NCI-H2081 (cell line): ENCODE results near the gene INO80C.
"Not testable (repeated sequence)": the region's sequence is repeated elsewhere in the genome, so short reads cannot be mapped to it uniquely, and the experiment has no call there.

ENCODE experiments used
- DNase-seq, 2 experiments: peaks; one replicate each; lab custom pipeline; 2025; lab: John Stamatoyannopoulos, UW

Gene INO80C

DNA sequence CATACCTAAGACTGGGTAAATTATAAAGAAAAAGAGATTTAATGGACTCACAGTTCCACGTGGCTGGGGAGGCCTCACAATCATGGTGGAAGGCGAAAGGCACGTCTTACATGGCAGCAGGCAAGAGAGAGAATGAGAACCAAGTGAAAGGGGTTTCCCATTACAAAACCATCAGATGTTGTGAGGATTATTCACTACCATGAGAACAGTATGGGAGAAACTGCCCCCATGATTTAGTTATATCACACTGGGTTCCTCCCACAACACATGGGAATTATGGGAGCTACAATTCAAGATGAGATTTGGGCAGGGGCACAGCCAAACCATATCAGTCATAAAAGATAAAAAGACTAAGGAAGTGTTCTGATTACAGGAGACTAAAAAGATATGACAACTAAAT, 8.5 kb downstream of the INO80C start:
- not testable (repeated sequence) for DNase-seq

DNA sequence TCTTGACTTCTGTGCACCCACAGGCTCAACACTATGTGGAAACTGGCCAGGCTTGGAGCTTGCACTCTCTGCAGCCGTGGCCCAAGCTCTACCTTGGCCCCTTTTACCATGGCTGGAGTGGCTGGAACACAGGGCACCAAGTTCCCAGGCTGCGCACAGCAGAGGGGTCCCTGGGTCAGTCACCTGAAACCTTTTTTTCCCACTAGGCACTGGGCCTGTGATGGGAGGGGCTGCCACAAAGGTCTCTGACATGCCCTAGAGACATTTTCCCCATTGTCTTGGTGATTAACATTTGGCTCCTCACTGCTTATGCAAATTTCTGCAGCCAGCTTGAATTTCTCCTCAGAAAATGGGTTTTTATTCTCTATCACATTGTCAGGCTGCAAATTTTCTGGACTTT, 9.4 kb downstream of the INO80C start:
- DNase-seq, result not testable (repeated sequence)

DNA sequence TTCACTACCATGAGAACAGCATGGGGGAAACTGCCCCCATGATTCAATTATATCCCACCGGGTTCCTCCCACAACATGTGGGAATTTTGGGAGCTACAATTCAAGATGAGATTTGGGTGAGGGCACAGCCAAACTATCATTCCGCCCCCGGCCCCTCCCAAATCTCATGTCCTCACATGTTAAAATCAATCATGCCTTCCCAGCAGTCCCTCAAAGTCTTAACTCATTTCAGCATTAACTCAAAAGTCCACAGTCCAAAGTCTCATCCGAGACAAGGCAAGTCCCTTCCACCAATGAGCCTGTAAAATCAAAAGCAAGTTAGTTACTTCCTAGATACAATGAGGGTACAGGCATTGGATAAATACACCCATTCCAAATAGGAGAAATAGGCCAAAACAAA, 10.2 kb downstream of the INO80C start:
- not testable (repeated sequence) for DNase-seq

DNA sequence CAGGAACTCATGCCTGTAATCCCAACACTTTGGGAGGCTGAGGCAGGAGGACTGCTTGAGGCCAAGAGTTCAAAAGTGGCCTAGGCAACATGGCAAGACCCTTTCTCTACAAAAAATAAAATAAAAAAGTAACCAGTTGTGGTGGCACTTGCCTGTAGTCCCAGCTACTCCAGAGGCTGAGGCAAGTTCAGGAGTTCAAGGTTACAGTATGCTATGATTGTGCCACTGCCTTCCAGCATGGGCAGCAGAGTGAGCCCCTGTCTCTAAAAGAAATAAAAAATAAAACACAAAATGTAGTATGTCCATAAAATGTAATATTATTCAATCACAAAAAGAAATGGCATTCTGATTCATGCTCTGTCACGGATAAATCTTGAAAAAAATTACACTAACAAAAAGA, 11.9 kb downstream of the INO80C start:
- DNase-seq, result no peak

DNA sequence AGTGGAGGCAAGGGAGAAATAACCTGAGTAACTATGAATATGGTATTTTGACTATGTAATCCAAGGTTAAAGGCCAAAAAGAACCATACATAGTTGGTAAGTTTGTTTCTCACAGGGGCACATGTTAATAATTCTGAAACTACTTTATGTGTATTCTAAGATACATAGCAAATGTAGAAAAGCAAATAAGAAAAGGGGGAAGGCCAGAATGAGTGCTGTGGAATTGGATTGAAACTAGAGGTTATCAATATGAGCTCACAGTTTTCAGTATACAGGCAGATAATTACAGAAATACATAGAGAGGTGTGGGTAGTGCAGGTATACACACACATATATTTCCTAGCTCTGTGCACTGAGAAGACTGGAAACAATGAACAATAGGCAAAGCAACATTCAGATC, 13.7 kb downstream of the INO80C start:
- DNase-seq, result no peak

DNA sequence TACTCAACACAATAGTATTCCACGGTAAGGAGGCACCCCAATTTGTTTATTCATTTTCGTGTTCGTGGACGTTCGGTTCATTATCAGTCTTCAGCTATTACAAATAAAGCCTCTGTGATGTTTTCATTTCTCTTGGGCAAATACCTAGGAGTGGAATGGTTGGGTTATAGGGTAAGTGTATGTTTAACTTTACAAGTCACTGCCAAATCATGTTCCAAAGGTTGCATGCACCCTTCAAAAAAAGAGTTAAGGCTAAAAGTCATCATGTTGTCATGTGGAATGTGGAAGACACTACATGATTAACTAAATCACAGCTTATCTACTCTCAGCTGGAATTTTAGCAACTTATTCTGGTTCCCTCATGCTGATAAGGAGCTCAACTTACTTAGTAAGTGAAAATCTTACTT, 15.8 kb downstream of the INO80C start:
- no peak for DNase-seq

DNA sequence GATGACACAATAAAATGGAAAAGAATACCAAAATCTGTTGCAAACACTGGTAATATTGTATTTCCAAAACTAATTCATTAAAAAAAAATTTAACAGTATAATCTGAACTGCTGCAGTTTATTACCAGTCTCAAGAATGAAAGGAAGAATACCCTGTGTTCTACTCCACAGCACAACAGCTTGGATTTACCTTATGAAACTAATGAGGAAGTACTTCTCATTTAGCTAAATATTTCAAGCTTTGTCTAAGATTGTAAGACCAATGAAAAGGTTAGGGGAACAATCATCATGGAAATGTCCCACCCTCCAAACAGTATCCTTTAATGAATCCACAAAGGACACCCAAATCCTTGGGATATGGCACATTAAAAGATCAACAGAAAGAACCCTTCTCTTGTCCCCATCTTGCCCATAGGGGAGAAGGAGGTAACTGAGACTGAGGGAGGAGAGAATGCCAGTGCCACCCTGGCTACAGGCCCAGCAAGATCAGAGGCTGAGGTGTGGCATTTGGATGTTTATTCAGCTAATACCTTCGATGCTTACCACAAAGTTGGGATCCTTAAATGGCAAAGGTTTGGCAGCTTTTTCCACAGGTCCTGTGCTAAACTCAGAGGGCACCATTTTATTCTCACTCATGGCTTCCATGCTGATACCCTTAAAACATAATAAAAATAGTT, 17.7 kb downstream of the INO80C start:
- no peak for DNase-seq

DNA sequence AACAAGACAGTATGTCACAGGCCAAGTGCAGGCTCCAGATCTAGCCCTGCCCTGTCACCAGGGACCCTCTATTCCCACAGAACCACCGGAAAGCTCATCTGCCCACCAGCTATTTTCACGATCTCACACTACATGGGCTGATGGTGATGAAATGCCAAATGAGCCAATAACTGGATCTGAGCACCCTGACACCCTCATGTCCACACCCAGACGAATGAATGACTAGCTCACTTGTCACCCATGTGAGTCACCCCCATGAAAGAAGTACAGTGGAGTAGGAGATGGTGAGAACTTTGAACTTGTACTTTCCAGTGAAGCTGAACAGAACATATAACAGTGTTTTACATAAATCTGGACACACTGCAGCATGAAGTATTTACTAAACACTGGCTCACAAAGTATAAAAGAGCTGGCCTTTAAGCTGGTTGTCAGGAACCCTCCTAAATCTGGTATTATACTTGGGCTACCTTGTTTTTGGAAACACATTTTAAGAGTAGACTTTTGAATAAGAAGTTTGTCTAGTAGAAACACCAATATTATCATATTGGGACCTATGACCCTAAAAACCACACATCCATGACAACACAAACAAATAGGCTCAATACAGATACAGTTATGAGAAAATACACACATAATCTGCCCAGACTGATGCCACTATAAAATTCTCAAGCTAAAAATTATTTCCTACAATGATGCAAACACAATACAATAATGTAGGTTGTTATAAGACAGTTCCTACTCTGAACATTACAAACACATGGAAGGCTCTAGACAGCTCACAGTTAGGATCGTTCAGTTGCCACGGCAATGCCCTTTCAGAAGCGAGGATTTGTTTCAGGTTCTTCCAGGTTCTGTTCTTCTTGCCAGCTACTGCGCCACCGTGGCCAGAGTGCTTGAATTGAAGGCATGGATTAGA, 19.0 kb downstream of the INO80C start:
- DNase-seq, result no peak

DNA sequence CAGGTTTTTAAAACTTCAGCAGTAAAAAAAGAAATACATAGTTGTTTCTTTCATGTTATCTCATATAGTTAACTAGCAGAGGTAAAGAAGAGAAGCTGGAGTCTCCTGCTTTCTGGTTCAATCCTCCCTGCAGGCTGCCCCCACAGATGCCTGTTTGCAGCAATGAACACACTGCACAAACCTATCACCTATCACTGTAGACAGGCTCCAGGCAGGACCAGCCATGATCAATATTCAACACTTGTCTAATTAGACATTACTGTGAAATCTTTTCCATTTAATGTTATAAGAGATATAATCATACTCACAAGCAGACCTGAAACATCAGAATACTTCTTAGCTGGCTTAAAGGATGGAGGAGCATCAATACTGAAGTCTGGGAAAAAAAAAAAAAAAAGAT, 19.8 kb downstream of the INO80C start:
- DNase-seq, result no peak

DNA sequence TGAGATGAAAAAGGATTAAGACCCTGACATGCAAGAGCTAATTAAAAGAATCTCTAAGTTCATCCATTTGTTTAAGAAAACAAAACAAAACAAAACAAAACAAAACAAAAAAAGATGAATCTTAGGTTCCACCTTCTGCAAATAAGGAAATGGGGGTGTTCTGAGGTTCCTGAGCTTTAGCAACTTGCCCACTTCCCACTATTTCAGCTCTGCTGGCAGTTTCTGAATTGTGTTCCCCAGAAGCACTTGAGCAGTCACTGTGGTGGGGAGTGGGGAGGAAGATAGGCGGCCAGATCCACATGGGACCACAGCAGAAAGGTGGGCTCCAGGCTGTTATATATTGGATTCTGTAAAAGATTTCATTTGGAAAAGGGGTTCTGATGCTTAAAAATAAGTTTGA, 20.3 kb downstream of the INO80C start:
- no peak for DNase-seq

DNA sequence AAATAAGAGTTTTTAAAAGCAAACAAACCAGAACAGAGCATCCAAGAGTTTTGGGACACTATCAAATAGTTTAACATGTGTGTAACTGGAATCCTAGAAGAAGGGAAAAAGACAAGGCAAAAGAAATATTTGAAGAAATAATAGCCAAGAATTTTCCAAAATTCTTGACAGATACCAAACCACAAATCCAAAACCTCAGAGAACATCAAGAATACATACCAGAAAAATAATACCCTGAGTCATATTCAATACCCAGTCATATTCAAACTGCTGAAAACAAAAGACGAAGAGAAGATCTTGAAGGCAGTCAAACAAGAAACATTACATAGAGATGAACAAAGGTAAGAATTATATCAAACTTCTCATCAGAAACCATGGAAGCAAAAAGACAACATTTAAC, 22.9 kb downstream of the INO80C start:
- DNase-seq, result no peak

DNA sequence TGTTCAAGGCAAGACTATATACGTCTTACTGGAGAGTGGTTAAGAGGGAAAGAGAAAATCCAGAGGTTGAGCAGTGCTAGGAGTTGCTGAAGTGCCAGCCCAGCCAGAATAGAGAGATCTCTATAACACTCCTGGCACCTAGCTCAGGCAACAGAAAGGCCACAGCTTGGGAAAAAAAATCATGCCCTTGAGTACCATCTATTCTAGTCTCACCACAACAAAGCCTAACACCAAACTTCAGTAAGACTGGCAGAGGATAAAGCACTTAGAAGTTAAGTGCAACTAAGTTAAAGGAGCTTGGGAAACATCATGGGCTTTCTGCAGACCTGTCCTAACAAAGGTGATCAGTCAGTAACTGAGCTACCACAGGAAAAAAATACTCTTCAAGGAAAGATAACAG, 24.2 kb downstream of the INO80C start:
- no peak for DNase-seq

DNA sequence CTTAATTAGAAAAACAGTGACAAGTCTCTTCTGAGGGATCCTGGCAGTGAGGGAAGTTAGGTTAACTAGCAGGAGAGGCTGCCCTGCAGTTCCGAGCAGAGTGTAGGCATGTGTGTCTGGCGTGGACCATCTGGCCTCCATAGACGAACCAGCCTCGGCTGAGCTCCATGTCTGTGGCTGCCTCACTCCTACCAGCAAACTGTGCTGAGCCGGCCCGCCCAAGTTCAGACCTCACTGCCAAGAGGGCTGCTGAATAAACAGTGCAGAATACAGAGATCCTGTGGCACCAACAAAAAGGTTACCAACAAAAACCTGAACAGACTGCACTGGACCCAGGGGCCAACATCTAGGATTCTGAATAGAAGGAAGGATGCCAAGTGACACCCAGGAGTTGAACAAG, 27.3 kb downstream of the INO80C start:
- no peak for DNase-seq

DNA sequence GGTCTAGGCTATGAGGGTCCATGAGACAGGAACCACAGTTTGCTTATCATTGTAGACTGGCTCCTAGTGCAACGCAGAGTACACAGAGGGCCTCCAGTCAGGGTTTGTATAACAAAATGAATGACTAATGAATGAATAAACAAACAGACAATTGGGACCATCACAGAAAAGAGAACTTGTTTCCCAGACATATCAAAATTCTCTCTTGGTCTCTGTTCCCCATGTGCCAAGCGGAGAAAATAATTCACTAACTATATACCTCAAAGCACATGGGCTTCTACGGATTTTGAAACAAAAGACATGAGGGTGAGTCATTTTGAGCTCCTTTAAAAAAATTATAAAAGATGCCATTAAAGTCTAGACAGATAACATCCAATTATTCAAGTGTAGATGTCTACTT, 28.0 kb downstream of the INO80C start:
- DNase-seq, result no peak

DNA sequence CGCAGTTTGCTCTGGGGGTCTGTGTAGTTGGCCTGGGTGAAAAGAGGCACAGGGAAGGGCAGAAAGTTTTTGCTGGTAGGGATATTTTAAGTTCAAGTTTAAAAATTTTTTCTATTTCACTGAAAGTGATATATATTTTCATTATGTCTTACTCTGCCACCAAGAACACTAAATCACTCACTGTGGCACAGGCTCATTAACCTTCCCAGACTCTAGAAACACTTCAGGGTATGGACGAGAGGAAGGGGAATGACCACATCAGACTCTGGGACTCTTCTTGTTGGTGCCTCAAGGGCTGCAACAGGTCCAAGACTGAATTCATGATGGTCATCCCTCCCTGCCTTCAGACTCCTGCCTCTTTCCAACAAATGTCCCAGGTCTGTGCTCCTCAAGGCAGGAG, 29.0 kb downstream of the INO80C start:
- DNase-seq, result no peak

DNA sequence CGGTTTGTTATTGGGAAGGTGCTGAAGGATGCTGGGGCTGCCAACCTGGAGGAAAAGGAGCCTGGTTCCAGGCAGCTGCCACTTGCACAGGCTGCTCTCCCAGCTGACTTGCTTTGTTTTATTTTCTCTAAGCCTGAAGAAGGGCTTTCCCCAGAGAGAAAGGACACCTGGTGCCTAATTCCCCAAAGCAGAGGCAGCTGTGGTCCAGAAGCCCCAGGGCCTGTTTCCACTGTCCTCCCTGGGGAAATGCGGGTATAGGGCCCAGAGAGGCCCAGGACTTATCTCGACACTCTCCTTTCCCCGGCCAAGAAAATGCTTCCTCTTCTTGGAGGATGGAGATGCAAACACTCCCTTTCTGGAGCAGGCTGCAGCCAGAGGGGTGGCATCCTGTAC, 30.1 kb downstream of the INO80C start:
- DNase-seq, result no peak

DNA sequence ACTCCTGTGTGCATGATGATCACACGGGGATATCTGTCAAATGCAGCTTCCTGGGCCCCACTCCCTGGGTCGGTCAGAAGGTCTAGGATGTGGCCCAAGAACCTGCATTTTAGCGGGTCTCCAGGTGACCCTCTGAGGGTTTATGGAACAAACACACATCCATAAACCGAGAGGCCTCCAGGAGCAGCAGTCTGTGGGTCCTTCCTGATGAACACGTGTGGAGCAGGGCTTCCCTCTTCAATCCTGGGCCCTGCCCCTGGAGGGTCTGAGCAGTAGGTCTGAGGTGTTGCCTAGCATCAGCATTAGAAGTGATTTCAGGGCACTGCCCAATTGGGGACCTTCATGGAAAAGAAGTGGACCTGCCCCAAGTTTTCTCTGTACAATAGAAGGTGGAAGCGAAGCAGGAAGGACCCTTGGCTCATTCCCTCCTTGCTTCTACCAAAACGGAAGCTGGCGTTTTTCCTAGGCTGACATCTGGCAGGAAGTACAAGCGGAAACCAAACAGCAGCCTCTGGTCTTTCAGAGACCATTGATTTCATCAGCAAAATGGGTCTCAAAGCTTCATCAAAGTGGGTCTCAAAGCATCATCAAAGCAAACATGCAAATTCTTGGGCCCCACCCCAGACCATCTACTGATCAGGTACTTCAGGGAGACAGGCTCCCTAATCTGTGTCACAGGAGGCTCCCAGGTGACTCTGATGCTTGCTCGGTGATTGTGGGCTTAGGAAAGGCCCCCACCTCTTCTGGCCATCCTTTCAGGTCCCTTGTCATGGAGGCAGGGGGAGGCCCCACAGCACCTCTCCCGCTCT, 30.7 kb downstream of the INO80C start:
- no peak for DNase-seq

DNA sequence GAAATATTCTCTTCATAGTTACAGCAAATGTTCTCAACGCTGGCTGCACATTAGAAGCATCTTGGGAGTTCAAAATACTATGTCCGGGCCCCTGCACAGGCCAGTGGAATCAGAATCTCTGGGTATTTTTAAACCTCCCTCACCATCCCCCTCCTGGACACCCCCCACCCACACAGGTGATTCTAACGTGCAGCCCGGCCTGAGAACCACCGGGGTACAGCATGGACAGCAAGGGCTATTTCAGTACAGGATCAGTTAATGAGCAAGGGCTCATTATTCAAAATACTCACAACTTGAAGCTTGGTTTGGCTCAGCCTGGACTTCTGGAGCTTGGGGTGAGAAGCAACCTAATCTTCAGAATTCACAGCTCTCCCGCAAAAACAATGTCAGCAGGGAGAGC, 31.4 kb downstream of the INO80C start:
- no peak for DNase-seq

DNA sequence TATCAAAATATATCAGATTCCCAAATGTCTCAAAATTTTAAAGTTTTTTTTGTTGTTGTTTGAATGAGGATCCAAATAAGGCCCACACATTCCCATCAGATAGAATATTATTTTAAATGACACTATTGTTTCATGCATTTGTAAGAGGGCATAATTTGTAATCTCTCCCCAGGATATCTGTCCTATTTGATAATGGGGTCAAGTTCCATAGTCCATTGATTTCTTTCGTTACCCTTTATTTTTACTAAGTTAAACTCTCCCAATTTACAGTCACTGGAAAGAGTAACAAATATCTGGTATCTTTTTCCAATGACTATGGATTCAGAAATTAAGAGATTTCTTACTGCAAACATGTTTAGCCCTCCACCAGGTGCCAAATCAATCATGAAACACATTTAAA, 32.4 kb downstream of the INO80C start:
- no peak for DNase-seq

DNA sequence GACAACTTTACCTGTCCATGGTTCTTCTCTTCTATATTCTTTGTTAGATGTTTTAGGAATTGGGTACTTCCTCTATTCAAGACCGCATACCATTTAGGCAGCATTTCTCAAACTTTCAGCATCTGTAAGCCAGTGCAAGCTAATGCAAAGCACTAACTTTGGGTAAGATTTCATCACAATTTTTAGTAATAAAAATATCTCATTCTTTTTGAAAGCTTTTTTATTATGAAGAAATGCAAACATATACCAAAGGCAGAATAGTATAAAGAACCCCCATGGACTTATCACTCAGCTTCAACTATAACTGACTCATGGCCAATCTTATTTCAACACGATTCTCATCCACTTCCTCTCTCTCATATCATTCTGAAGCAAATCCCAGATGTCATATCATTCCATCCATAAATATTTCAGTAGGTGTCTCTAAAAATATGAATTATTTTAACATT, 32.9 kb downstream of the INO80C start:
- no peak for DNase-seq

DNA sequence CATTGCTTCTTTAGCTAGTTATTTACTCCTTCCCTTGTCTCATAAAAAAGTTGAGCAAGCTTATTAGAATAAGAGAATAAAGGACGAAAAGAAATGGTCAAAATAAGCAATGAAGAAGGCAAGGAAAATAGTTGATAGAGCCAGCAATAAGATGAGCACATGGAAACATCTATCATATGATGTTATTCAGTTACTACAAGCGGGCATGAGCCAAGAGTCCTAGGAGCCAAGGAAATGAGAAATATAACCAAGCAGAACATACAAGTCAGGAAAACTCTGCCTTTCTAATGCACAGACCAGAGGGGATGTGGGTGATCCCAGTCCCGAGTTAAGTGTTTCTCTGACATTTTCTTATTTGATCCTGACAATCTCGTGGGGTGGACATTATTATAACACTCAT, 33.9 kb downstream of the INO80C start:
- no peak for DNase-seq

DNA sequence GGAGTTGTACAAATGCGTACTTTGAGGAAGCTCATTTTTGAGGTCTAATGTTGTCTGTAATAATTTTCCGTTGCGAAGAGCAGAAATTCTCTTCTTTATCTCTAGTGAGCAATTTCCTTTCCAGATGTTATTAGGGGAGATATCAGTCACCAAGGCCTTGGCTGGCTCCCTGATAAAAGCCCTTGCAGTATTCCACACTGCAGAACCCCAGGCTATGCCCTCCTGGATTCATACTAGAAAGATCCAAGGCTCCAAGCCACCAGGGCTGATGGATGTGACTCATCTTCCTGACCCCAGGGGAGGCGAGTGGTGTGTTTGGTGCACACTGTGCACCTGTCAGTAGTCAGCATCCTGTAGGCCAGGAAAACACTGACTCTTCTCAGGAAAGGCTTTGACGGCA, 34.7 kb downstream of the INO80C start:
- DNase-seq, result no peak

DNA sequence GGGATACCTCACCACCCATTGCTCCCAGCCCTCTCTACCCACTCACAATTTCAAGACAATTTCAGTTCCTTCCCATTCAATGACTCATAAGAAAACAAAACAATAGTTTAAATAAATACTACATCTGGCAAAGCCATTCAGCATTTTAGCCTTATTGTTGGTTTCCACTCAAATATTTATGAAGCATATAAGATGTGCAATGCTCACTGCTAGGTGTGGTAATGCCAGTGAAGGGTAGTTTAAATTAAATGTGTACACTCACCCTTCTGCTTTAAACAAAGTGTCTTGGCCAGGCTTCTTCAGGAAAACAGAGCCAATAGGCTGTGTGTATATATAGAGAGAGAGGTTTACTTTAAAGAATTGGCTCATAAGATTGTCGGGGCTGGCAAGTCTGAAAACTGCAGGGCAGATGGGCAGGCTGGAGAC, 37.0 kb downstream of the INO80C start:
- DNase-seq, result no peak
